NOMO-1 (cell line): ENCODE data around the gene SYTL3.
"Not testable (repeated sequence)": the region's sequence is repeated elsewhere in the genome, so short reads cannot be mapped to it uniquely, and the experiment has no call there.

Experiments used
- DNase-seq, 2 experiments: peaks; one replicate each; lab custom pipeline; 2025; ENCODE audit not compliant: unreplicated experiment in 2 of 2; lab: John Stamatoyannopoulos, UW

Gene SYTL3

DNA sequence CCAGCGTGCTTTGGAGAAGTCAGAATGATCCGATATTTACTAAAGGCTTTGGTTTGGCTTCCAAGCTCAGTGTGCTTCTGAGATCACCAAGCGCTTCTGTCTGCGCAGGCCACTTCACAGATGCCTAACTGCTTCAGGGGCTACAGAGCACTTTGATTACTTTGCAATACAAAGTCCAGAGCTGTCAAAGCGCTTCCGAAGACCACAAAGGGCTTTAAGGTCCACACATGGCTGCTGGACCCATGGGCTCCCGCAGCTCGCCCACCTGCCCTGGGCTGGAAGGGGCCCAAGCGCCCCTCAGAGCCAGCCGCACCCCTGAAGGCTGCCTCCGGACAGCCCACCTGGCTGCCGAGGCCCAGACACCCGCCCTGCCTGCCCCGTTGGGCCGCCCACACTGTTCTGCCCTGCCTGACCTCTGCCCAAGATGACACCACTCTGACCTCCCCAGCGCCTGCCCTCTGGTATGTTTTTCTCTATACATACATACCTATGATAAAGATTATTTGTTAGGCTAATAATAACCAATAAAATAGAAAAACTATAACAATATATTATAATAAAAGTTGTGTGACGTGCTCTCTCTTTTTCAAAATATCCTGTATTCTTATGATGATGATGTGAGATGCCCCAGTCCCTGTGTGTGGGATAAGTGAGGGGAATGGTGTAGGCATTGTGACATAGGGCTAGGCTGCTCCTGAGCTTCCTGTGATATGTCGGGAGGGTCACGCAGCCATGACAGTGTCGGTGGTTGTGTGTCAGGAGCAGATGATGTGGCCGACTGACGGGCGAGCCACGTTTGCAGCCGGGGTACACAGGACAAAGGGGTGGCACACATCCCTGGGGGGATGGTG lies 27.9 kb upstream of the SYTL3 start:
- no peak for DNase-seq

GRCh38 chr6:158622545-158623190 lies 27.2 kb upstream of the SYTL3 start:
- no peak for DNase-seq

- no peak for DNase-seq
These were observed 24.9 kb upstream of the SYTL3 start for GRCh38 chr6:158624684-158625682.

DNA sequence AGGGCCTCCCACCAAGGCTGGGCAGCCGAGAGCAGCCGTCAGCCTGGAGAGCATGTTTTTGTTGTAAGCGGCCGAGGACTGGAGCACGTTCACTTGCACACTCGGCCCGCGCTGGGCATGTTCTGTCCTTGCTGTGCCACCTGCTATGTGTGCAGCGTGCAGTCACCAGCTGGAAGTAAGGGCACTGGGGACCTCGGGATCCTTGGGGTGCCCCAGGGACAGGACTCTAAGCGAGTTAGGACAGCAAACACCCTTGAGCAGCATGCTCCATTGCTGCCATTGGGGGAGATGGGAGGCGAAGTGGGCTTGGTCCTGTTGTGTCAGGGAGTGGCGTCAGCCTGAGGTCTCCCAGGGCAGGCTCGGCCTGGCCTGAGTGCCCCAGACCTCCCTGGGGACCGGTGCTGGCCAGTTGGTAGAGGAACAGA lies 24.0 kb upstream of the SYTL3 start:
- DNase-seq = no peak

GRCh38 chr6:158626360-158627167 lies 23.3 kb upstream of the SYTL3 start:
- no peak for DNase-seq

- no peak for DNase-seq
These were observed 22.5 kb upstream of the SYTL3 start for GRCh38 chr6:158627168-158627939.

DNA sequence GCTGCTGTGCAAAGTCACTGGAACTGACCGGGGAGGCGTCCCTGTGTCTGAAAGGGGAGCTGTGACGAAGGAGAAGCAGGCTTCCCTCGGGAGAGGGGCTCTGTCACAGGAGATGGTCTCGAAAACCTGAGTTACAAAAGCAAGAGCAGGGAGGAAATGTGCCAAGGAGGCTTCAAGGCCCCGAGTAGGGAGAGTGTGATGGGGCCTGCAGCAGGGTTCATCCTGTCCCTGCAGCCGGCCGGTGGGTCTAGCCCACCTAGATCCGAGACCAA lies 22.0 kb upstream of the SYTL3 start:
- DNase-seq = no peak

- DNase-seq = no peak
These were observed 21.3 kb upstream of the SYTL3 start for GRCh38 chr6:158628542-158628941.

- DNase-seq = no peak
These were observed 20.3 kb upstream of the SYTL3 start for GRCh38 chr6:158629367-158630221.

DNA sequence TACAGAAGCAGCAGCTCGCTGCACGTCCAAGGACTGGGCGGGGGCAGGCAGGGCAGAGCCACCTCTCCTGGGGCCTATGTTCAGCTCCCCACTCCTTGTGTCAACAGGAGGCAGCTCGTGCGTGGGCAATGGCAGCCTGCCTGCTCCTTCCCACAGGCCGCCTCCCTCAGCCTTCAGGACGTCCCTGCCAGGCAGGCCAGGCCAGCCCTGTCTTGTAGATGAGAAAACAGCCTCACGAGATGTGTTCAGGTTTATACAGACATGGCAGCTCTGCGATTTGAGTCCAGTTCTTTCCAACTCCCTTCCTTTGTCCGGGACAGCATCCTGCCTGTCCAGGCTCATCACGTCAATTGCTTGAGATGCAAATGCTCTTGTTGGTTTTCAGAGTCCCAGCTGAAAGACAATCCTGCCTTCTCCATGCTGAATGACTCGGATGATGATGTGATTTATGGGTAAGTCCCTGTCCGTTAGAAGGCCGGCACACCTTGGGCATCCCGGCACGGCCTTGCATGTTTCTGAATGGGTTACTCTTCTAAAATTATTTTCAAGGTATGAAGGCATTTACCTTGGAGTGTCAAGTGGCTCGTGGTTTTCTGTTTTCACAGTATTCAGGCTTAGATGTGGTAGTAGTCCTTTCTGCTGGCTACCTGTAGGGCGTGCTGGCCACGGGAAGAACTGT lies 18.8 kb upstream of the SYTL3 start:
- DNase-seq = no peak

GRCh38 chr6:158631678-158632537 lies 17.9 kb upstream of the SYTL3 start:
- no peak for DNase-seq

GRCh38 chr6:158632538-158633119 lies 17.2 kb upstream of the SYTL3 start:
- not testable (repeated sequence) for DNase-seq

DNA sequence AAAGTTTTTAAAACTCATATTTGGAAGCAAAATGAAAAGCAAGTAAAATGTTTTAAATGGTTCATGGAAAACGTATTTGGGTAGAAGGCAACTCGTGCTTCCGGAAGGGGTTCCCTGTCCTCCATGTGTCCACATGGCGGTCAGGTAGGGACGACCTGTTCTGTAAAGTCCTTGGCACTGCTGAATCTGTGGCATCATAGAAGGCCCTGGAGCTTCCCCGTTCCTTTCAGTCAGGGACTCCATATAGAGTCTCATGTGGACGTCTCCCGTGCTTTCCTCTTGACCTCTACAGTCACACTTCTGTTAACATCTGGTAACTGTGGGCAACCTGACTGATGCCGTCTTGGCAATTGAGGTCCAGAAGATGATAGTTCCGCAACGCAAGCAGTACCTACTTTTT lies 16.7 kb upstream of the SYTL3 start:
- DNase-seq = no peak

DNA sequence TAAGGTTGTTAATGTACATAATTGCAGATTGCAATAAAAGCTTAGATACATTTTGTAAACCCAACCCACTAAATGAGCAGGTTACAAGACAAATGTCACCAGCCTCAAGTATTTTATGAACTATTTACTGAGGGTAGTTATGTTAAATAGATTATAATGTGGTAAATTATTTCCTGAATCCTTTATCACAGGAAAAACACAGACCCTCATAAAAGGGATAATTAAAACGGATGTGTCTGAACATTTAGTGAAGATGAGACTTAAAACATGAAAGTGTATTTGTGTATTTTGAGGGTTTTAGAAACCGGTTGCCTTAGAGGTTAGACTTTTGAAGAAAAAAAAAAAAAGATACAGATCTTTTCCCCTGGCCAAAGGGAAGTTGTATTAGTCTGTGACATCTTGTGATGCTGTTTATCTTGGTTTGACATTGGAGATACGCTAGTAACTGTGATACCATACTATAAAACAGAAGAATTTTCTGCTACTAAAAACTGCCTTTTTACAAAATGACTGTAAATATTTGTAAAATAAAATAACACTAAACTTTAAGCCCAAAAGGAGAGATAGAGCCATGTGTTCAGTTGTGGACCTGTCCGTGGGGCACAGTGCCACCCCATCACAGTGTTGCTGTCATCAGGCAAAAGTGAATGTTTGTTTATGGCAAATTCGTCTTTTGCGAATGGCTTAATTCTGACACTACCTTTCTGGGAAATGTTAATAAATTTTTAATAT lies 15.0 kb upstream of the SYTL3 start:
- no peak for DNase-seq

- no peak for DNase-seq
These were observed 14.3 kb upstream of the SYTL3 start for GRCh38 chr6:158635427-158636073.

DNA sequence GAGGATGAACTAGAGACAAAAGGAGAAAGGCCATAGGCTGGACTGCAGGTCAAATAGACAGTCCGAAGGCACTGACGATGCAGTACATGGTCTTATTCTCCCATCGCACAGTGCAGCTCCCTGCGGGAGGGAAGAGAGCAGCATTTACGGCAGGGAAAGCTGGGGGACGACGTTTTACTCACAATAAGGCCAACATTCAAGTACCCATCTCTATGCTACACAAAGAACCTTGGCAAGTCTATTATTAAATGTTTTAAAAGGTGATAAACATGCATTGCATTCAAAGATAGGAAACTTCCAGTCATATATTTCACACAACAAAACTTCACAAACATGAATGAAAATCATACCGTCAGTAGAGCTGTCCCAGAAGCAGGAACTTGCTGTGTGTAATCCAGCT lies 13.1 kb upstream of the SYTL3 start:
- DNase-seq = no peak
